Chondrocyte (in vitro differentiated cells): ENCODE data around the gene CLCNKA. TPM values are rescaled to one million over a fixed set of nuclear protein-coding genes. Genes with fewer than 3 reads are reported as not detected.
A peak's percentile ranks its signal among the peaks of the same experiment; 100 is the strongest.

Experiments
- DNase-seq: peaks from one replicate; pipeline ENCODE4 v3.0.0; 2021; ENCODE audit warnings: mixed read lengths, low spot score
- H3K27ac Mint-ChIP-seq: one replicate; pipeline ENCODE4 v1.8.0; 2021; ENCODE audit warnings: mild to moderate bottlenecking, moderate library complexity, mixed read lengths; ENCODE audit not compliant: unreplicated experiment
- H3K27me3 Mint-ChIP-seq: 2 replicates; pipeline ENCODE4 v1.8.0; 2021; ENCODE audit warnings: low read depth, mixed read lengths
- H3K36me3 Mint-ChIP-seq: 2 replicates; pipeline ENCODE4 v1.8.0; 2021; ENCODE audit warnings: low read depth, mixed read lengths
- H3K4me1 Mint-ChIP-seq: 2 replicates; pipeline ENCODE4 v1.8.0; 2021; ENCODE audit warnings: low read depth, mild to moderate bottlenecking, mixed read lengths
- H3K4me3 Mint-ChIP-seq: one replicate; pipeline ENCODE4 v1.8.0; 2021; ENCODE audit warnings: mild to moderate bottlenecking, moderate library complexity, mixed read lengths; ENCODE audit not compliant: unreplicated experiment
- H3K9me3 Mint-ChIP-seq: 2 replicates; pipeline ENCODE4 v1.8.0; 2021; ENCODE audit warnings: low read depth, mixed read lengths
- total RNA-seq: library from RNA; stranded (reverse); gene quantifications from 3 replicates; pipeline ENCODE4 v1.2.1, GENCODE V29; 2021
- TF ChIP-seq, protein P1 (sequence below): fragments of 200-600 bp; sonication (generic); IDR thresholded peaks from 2 replicates; pipeline ENCODE4 v1.5.0; 2021; ENCODE audit warnings: antibody characterized with exemption, mild to moderate bottlenecking, moderate library complexity

Gene CLCNKA
- total RNA-seq, 1 donor from 2014 or later = 0.12 TPM

DNA sequence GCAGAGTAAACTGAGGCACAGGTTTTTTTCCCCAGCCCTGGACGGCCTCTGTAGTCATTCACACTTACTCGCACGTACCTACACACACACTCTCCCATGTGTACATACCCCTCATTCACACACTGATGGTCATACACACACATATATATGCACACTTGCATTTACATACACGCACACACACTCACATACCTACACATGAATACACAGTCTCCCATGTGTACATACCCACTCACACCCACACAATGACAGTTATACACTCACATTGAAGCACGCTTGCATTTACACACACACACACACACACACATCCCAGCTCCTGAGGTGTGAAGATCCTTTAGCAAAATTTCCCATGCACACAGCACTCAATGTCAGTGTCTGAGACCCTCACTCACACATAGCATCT lies 52.4 kb downstream of the CLCNKA start:
- H3K4me3 Mint-ChIP-seq = peak overlapping the region; percentile 66
- TF ChIP-seq, protein P1, sequence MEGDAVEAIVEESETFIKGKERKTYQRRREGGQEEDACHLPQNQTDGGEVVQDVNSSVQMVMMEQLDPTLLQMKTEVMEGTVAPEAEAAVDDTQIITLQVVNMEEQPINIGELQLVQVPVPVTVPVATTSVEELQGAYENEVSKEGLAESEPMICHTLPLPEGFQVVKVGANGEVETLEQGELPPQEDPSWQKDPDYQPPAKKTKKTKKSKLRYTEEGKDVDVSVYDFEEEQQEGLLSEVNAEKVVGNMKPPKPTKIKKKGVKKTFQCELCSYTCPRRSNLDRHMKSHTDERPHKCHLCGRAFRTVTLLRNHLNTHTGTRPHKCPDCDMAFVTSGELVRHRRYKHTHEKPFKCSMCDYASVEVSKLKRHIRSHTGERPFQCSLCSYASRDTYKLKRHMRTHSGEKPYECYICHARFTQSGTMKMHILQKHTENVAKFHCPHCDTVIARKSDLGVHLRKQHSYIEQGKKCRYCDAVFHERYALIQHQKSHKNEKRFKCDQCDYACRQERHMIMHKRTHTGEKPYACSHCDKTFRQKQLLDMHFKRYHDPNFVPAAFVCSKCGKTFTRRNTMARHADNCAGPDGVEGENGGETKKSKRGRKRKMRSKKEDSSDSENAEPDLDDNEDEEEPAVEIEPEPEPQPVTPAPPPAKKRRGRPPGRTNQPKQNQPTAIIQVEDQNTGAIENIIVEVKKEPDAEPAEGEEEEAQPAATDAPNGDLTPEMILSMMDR = no peak

DNA sequence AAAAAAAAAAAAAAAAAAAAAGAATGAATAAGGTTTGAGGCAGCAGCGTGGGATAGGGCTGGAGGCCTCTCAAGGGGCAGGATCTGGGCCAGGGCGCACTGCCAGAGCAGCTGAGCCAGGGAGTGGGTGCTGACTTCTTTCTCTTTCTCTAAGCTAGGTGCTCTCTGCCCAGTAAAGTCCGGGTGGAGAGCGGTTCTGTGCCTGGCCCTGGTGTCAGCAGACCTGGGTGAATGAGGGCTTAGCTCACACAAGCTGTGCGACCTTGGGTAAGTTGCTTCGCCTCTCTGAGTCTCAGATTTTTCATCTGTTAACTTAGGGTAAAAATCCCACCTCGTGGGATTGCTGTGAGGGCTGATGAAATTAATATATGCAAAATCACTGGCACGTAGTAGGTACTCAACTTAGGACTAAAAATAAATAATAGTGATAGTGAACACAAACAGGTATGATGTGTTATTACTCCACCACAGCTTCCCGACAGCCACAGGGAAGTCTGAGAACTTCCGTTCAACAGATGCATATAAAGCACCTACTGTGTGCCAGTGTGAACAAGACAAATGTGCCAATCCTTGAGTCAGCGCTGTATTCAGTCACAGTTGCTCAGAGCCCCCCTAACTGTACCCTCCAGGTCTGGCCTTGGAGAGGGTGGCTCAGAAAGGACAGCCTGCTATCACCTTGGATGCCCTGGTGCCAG lies 53.6 kb downstream of the CLCNKA start:
- DNase-seq = no peak
- H3K27me3 Mint-ChIP-seq = no peaks in the 10 kb centered on the region
- no peak overlapping the region for H3K4me3 Mint-ChIP-seq

More for the DNA sequence above, 52.4 kb downstream of the CLCNKA start:
- DNase-seq = no peak
- H3K27ac Mint-ChIP-seq = no peak overlapping the region
- H3K36me3 Mint-ChIP-seq = no peaks in the 10 kb centered on the region
- no peaks in the 10 kb centered on the region for H3K27me3 Mint-ChIP-seq
- peaks cover 24% of the 10 kb centered on the region for H3K4me1 Mint-ChIP-seq
- H3K9me3 Mint-ChIP-seq = no peaks in the 10 kb centered on the region

DNA sequence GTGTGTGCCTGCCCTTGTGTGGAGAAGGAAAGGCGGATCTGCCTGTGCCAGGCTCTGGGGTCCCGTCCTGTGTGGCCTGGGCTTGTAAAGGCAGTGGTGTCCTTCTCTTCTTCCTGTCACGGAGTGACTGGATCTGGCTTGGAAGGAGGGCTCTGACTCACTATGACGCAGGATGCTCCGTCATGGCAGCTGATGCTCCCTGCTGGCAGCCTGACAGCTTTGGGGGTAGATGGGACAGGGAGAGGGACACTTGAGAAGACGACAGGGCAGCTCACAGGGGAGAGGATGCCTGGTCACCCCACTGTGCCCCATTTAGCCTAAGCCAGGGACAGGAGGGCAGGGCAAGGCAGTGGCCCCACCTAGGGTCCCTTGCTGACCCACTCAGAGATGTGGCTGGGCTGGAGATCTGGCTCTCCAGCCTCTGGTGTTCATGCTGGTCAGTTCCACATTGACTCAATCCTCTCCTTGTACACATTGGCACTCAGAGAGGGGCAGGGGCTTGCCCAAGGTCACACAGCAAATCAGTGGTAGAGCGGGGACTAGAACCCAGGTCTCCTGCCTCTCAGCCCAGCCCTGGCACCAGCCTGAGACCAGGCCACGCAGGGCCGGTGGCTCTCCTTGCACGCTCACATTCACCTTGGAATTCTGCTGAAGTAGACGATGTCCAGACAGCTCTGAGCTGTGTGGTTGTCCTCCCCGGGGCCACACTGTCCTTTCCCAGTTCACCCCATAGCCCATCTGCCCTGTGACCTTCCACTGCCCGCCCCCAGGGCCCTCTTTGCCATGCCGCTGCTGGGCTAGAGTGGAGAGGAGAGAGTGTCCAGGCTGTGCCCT lies 54.4 kb downstream of the CLCNKA start:
- no peak overlapping the region for H3K4me3 Mint-ChIP-seq
- H3K27ac Mint-ChIP-seq = peak overlapping the region; percentile 68
- H3K4me1 Mint-ChIP-seq = peaks cover 24% of the 10 kb centered on the region
- TF ChIP-seq, protein P1 = no peak
- no peaks in the 10 kb centered on the region for H3K36me3 Mint-ChIP-seq
- H3K27me3 Mint-ChIP-seq = no peaks in the 10 kb centered on the region
- H3K9me3 Mint-ChIP-seq = no peaks in the 10 kb centered on the region
- no peak for DNase-seq

More for the DNA sequence above, 53.6 kb downstream of the CLCNKA start:
- no peak overlapping the region for H3K27ac Mint-ChIP-seq
- no peaks in the 10 kb centered on the region for H3K9me3 Mint-ChIP-seq
- H3K36me3 Mint-ChIP-seq = no peaks in the 10 kb centered on the region
- peaks cover 24% of the 10 kb centered on the region for H3K4me1 Mint-ChIP-seq
- TF ChIP-seq, protein P1 = no peak

- Mint-ChIP-seq H3K4me1 (peaks cover 24% of the 10 kb centered on the region), H3K27me3 (no peaks in the 10 kb centered on the region), H3K27ac (no peak overlapping the region), H3K36me3 (no peaks in the 10 kb centered on the region), H3K9me3 (no peaks in the 10 kb centered on the region), H3K4me3 (no peak overlapping the region)
- no peak for DNase-seq
- TF ChIP-seq, protein P1 = no peak
Observed at GRCh38 chr1:16076865-16077238, 55.0 kb downstream of the CLCNKA start.

- H3K27me3 Mint-ChIP-seq = no peaks in the 10 kb centered on the region
- peaks cover 24% of the 10 kb centered on the region for H3K4me1 Mint-ChIP-seq
- H3K9me3 Mint-ChIP-seq = no peaks in the 10 kb centered on the region
- no peak overlapping the region for H3K4me3 Mint-ChIP-seq
- H3K27ac Mint-ChIP-seq = no peak overlapping the region
- no peak for DNase-seq
- H3K36me3 Mint-ChIP-seq = no peaks in the 10 kb centered on the region
- TF ChIP-seq, protein P1 = no peak
Observed at GRCh38 chr1:16077406-16078245, 55.8 kb downstream of the CLCNKA start.
